HG02970 (cell line): Measurements from ENCODE around the gene ZNF587B.
"Not testable (repeated sequence)": the region's sequence is repeated elsewhere in the genome, so short reads cannot be mapped to it uniquely, and the experiment has no call there.

Experiments used
- ATAC-seq: cut with Tn5 transposase; IDR thresholded peaks from one replicate; pipeline ENCODE4 v1.9.1; 2021; ENCODE audit warnings: mild to moderate bottlenecking, moderate library complexity, moderate number of reproducible peaks; ENCODE audit not compliant: unreplicated experiment, low FRiP score

Gene ZNF587B

GRCh38 chr19:57830071-57830602 lies at the start of gene ZNF587B:
TSS of gene ZNF587B (plus strand) at chr19:57830299. CDS start at chr19:57830529, 230 bp downstream.
- ATAC-seq: no peak

DNA sequence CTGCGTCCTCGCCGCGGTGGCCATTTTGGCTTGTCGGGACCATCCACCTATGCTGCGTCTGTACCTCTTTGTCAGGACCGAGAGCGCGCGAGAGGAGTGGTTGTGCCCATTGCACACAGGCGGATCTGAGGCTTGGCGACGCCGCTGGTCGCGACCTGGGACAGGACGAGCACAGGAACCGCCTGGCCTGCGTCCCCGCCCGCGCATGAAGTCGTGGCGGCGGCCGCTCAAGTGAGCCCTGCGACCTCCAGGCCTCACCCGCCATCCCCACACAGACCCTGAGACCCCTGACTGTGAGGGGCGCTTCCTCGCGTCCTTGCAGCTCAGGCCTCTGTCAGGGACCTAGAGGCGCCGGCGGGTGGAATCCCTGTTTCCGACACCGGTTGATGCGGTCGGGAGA lies 43.8 kb upstream of the ZNF587B start:
- no peak for ATAC-seq

DNA sequence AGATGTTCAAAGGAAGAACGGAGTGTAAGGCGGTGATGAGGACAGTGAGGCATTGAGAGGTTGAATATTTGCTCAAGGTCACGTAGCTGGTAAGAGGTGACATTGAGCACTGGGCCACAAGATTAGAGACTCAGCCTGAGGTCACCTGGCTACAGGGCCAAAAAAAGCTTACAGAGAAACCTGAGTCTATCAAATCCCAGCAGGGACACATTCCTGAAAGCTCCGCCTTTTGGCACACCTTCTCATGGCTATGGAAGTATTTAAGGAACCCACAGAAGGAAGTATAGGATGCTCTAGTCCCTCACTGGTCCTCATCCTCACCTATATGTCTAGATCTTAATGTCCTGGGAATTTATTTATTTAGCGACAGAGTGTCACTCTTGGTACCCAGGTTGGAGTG lies 43.2 kb upstream of the ZNF587B start:
- ATAC-seq: no peak

GRCh38 chr19:57788114-57788692 lies 41.9 kb upstream of the ZNF587B start:
- no peak for ATAC-seq

DNA sequence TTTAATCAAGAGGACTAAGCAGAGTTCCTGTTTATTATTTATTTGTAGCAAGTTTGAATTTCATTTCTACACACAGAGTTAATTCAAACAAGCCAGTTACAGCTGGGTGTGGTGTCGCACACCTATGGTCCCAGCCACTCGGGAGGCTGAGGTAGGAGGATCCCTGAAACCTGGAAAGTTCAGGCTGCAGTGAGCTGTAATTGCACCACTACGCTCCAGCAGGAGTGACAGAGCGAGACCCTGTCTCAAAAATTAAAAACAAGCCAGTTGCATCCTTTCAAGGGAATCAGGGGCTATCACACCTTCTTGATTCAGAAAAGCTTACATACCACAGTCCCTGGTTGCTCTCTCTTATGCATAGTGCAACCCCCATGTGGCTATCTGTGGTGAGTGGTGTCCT lies 40.8 kb upstream of the ZNF587B start:
- no peak for ATAC-seq

GRCh38 chr19:57796580-57796979 lies 33.5 kb upstream of the ZNF587B start:
- not testable (repeated sequence) for ATAC-seq

GRCh38 chr19:57800696-57801095 lies 29.4 kb upstream of the ZNF587B start:
- no peak for ATAC-seq

- no peak for ATAC-seq
Observed at GRCh38 chr19:57802269-57802668, 27.8 kb upstream of the ZNF587B start.

GRCh38 chr19:57803265-57803593 lies 26.9 kb upstream of the ZNF587B start:
- no peak for ATAC-seq

DNA sequence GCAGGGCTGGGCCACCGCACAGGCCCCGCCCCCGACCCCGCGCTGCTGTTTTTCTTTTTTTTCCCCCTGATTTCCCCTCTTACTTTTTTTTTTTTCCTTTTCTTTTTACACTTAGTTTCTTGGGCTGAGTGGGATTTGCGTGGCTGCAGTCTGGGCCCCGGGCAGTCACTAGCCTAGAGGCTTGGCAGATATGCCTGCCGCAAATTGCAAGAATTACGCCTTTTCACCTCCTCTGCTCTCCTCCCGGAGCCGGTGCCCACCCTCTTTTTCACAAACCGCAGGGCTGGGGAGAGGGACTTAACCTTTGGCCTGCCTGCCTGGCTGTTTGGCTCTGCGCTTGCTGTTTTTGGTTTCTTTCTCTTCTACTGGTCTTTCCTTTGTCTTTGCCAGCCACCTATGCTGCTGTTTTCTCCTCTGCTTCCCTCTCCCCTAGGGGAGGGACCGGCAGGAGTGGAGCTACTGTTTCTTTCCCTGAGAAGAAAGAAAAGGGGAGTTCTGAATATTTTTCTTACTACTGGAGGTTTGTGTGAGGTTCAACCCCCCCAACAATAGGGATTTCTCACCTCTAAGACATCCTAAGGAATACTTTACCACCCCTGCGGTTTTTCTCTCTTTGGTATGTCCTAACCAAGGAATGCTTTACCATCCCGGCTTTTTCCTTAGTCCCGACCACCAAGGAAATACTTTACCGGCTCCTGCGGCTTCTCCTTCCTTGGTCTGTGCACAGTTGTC lies 26.3 kb upstream of the ZNF587B start:
- no peak for ATAC-seq

- ATAC-seq: no peak
Observed at GRCh38 chr19:57807541-57807940, 22.6 kb upstream of the ZNF587B start.

GRCh38 chr19:57810410-57811295 lies 19.4 kb upstream of the ZNF587B start:
- ATAC-seq: not testable (repeated sequence)

GRCh38 chr19:57812226-57812625 lies 17.9 kb upstream of the ZNF587B start:
- no peak for ATAC-seq

- ATAC-seq: not testable (repeated sequence)
Observed at GRCh38 chr19:57812975-57813820, 16.9 kb upstream of the ZNF587B start.

DNA sequence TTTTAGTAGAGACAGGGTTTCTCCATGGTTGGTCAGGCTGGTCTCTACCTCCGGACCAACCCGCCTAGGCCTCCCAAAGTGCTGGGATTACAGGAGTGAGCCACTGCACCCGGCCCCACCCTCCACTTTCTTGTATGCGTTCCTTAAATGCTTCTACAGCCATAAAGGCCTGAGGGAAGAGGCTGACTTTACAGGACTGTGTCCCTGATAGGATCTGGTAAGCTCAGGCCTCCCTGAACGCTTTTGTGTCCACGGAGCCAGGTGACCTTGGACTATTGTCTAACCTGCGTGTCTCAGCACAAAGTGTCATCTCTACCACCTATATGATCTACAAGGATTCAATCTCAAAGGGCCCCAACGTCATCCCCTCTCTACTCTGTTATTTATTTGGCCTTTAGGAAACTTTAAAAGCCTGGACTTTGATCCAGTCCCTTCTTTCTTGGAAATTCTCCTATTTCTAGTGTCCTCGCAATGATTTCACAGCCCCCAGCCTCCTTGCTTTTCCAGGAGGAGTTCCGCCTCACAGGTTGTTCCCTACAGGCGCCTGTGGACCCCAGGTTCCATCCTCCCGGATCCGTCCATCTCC lies 16.1 kb upstream of the ZNF587B start:
- no peak for ATAC-seq

GRCh38 chr19:57814505-57815246 lies 15.4 kb upstream of the ZNF587B start, which contains the start of gene ZNF552:
TSS of gene ZNF552 (minus strand) at chr19:57814913. CDS start at chr19:57814743, 170 bp downstream.
- no peak for ATAC-seq

DNA sequence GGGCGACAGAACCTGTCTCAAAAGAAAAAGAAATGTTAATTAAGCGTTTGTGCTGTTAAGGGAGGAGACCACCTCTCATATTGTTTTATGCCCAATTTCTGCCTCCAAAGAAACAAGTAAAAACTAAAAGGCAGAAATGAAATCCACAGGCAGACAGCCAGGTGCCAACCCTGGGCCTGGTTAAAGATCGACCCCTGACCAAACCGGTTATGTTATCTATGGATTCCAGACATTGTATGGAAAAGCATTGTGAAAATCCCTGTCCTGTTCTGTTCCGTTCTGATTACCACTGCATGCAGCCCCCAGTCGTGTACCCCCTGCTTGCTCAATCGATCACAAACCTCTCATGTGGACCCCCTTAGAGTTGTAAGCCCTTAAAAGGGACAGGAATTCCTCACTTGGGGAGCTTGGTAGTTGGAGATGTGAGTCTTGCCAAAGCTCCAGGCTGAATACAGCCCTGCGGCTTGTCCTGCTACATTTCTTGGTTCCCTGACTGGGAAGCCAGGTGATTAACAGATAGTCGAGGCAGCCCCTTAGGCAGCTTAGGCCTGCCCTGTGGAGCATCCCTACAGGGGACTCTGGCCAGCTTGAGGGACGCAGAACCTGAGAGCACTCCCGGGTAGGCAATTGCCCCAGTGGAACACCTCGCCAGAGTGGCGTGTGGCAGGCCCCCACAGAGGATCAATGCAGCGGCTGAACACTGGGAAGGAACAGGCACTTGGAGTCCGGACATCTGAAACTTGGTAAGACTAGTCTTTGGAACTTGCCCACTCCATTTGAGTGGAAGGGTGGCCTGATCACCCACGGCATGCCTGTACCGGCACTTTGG lies 14.6 kb upstream of the ZNF587B start:
- ATAC-seq: no peak

DNA sequence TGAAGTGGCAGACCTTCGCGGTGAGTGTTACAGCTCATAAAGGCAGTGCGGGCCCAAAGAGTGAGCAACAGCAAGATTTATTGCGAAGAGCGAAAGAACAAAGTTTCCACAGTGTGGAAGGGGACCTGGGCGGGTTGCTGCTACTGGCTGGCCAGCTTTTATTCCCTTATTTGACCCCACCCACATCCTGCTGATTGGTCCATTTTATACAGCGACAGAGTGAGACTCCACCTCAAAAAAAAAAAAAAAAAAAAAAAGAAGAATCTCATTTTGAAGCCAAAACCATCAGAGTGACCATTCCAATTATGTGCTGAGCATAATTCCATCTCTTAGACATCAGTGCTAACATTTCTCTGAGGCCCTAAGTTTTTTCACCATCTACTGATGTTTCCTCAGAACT lies 13.4 kb upstream of the ZNF587B start:
- no peak for ATAC-seq
